PC-9 (cell line): ENCODE data around the gene GNAO1. TPM values are rescaled to one million over a fixed set of nuclear protein-coding genes. Genes with fewer than 3 reads are reported as not detected.

ENCODE experiments used
- BruUV-seq: library from RNA; stranded (reverse); fragments of 400-500 nt; replicated peaks from 2 replicates; lab custom pipeline; 2021; lab: Mats Ljungman, UMichigan
- CTCF ChIA-PET: fragments of 300-600 bp; sonication (Branson Sonifier 250); formaldehyde crosslinking; loops from one replicate; lab custom pipeline; 2022; ENCODE audit warnings: antibody characterized with exemption; lab: Charles Lee
- POLR2A ChIA-PET: fragments of 300-600 bp; sonication (Branson Sonifier 250); formaldehyde crosslinking; loops from one replicate; lab custom pipeline; 2022; ENCODE audit warnings: antibody characterized with exemption; ENCODE audit not compliant: unreplicated experiment; lab: Charles Lee
- DNase-seq, 2 experiments: peaks; one replicate each; pipeline versions ENCODE4 v3.0.0 to v3.0.0-alpha.2; 2015 to 2022; ENCODE audit warnings: mixed read lengths in 1 of 2
- H2AFZ ChIP-seq: fragments of 200-600 bp; sonication (generic); 2 replicates; pipeline ENCODE4 v1.8.1; 2017; ENCODE audit warnings: antibody characterized with exemption
- H3F3A ChIP-seq: fragments of 200-600 bp; sonication (generic); 2 replicates; pipeline ENCODE4 v1.8.1; 2017; ENCODE audit warnings: antibody characterized with exemption, mild to moderate bottlenecking, low read depth; ENCODE audit not compliant: insufficient read depth
- H3K27ac ChIP-seq: fragments of 200-600 bp; sonication (generic); 2 replicates; pipeline ENCODE4 v1.6.1; 2016; ENCODE audit warnings: mixed run types
- H3K27me3 ChIP-seq: fragments of 200-600 bp; sonication (generic); 2 replicates; pipeline ENCODE4 v1.6.1; 2016; ENCODE audit warnings: low read depth, mixed run types; ENCODE audit not compliant: insufficient read depth
- H3K36me3 ChIP-seq: fragments of 200-600 bp; sonication (generic); 2 replicates; pipeline ENCODE4 v1.6.1; 2016; ENCODE audit warnings: low read depth, mixed run types
- H3K4me1 ChIP-seq: fragments of 200-600 bp; sonication (generic); replicated peaks from 2 replicates; pipeline ENCODE4 v1.6.1; 2016; ENCODE audit warnings: mixed run types; ENCODE audit not compliant: insufficient read depth
- H3K4me2 ChIP-seq: fragments of 200-600 bp; sonication (generic); 2 replicates; pipeline ENCODE4 v1.6.1; 2017; ENCODE audit warnings: mixed run types
- H3K4me3 ChIP-seq: fragments of 200-600 bp; sonication (generic); 2 replicates; pipeline ENCODE4 v1.6.1; 2016; ENCODE audit warnings: mixed run types
- H3K79me2 ChIP-seq: fragments of 200-600 bp; sonication (generic); 2 replicates; pipeline ENCODE4 v1.6.1; 2017; ENCODE audit warnings: low read depth, mixed run types
- H3K9me2 ChIP-seq: fragments of 200-600 bp; sonication (generic); 2 replicates; pipeline ENCODE4 v1.8.1; 2017; ENCODE audit warnings: mild to moderate bottlenecking; ENCODE audit not compliant: insufficient read depth
- H3K9me3 ChIP-seq: fragments of 200-600 bp; sonication (generic); 2 replicates; pipeline ENCODE4 v1.8.1; 2016; ENCODE audit warnings: low read depth; ENCODE audit not compliant: insufficient read depth
- H4K20me1 ChIP-seq: fragments of 200-600 bp; sonication (generic); 2 replicates; pipeline ENCODE4 v1.8.1; 2017; ENCODE audit not compliant: insufficient read depth
- CTCF ChIP-seq: fragments of 200-600 bp; sonication (generic); conservative IDR thresholded peaks from 2 replicates; pipeline ENCODE4 v1.6.1; 2017; ENCODE audit warnings: mixed run types, antibody characterized with exemption, mild to moderate bottlenecking, moderate library complexity
- EZH2 ChIP-seq: fragments of 200-600 bp; sonication (generic); IDR thresholded peaks from 2 replicates; pipeline ENCODE4 v1.8.0; 2017; ENCODE audit warnings: antibody characterized with exemption, low read depth
- intact Hi-C: fragments of 100-400 bp; cut with micrococcal nuclease; formaldehyde crosslinking; loops from one replicate; pipeline ENCODE4 v1.10.0; 2022; ENCODE audit not compliant: unreplicated experiment
- total RNA-seq: library from RNA; stranded (reverse); gene quantifications from 2 replicates; pipeline ENCODE4 v1.2.3, GENCODE V29; 2021

The GNAO1 gene
- total RNA-seq, 1 experiment from 2014 or later = 2.8 TPM

- TF ChIP-seq EZH2 = no peak
- no peak for TF ChIP-seq CTCF
- Histone ChIP-seq H3K4me2 (peak overlapping the region; percentile 43), H3K9me2 (no peaks in the 10 kb centered on the region), H3K9me3 (no peaks in the 10 kb centered on the region), H3K4me3 (no peak overlapping the region), H3K79me2 (peaks cover 25% of the 10 kb centered on the region), H3K36me3 (peaks cover 15% of the 10 kb centered on the region; the same call in 1 of the 2 replicates), H3K27me3 (no peaks in the 10 kb centered on the region), H4K20me1 (no peaks in the 10 kb centered on the region), H3F3A (peaks cover 34% of the 10 kb centered on the region; the same call in 1 of the 2 replicates), H3K27ac (peak overlapping the region; percentile 49), H2AFZ (no peak overlapping the region), H3K4me1 (peaks cover 45% of the 10 kb centered on the region)
- DNase-seq = no peak
- POLR2A ChIA-PET = interaction anchor here (0.6 kb wide), 1 partner anchor 357 kb away, joined by 4 read pairs; no protein-coding TSS in a partner anchor
- intact Hi-C loops = loop anchor here (5.0 kb wide), 1 partner anchor 868 kb away; no protein-coding TSS in a partner anchor
- CTCF ChIA-PET = interaction anchor here (0.5 to 1.2 kb wide), 2 partner anchors 46 to 104 kb away, joined by 4 to 5 read pairs; no protein-coding TSS in a partner anchor
- no TSS peak for BruUV-seq
These were observed 179.0 kb downstream of the GNAO1 start for GRCh38 chr16:56370185-56370874.

GRCh38 chr16:56370875-56371659, 179.8 kb downstream of the GNAO1 start:
- H3K4me2 ChIP-seq = peak overlapping the region; percentile 43
- H3K27me3 ChIP-seq = no peaks in the 10 kb centered on the region
- TF ChIP-seq CTCF (no peak), EZH2 (no peak)
- ChIA-PET CTCF (interaction anchor here (0.5 to 1.2 kb wide), 2 partner anchors 47 to 103 kb away, joined by 4 to 5 read pairs; no protein-coding TSS in a partner anchor), POLR2A (interaction anchor here (0.6 to 0.8 kb wide), 2 partner anchors 14 to 356 kb away, joined by 4 to 6 read pairs; no protein-coding TSS in a partner anchor)
- H3K36me3 ChIP-seq = peaks cover 15% of the 10 kb centered on the region; the same call in 1 of the 2 replicates
- intact Hi-C loops = loop anchor here (5.0 kb wide), 1 partner anchor 869 kb away; no protein-coding TSS in a partner anchor
- peak; percentile 73 to 92 for DNase-seq
- H4K20me1 ChIP-seq = no peaks in the 10 kb centered on the region
- no peak overlapping the region for H2AFZ ChIP-seq
- H3F3A ChIP-seq = peaks cover 34% of the 10 kb centered on the region; the same call in 1 of the 2 replicates
- peaks cover 45% of the 10 kb centered on the region for H3K4me1 ChIP-seq
- H3K9me3 ChIP-seq = no peaks in the 10 kb centered on the region
- H3K9me2 ChIP-seq = no peaks in the 10 kb centered on the region
- H3K4me3 ChIP-seq = no peak overlapping the region
- H3K79me2 ChIP-seq = peaks cover 25% of the 10 kb centered on the region
- no TSS peak for BruUV-seq
- H3K27ac ChIP-seq = peak overlapping the region; percentile 49

GRCh38 chr16:56371660-56371937, 180.3 kb downstream of the GNAO1 start:
- Histone ChIP-seq H4K20me1 (peaks cover 2% of the 10 kb centered on the region; the same call in 1 of the 2 replicates), H3K27me3 (no peaks in the 10 kb centered on the region), H3K36me3 (peaks cover 15% of the 10 kb centered on the region; the same call in 1 of the 2 replicates), H3K27ac (peak overlapping the region; percentile 49), H3K4me2 (peak overlapping the region; percentile 43), H3K4me1 (peaks cover 45% of the 10 kb centered on the region), H3K79me2 (peaks cover 30% of the 10 kb centered on the region), H3K9me3 (no peaks in the 10 kb centered on the region), H3F3A (peaks cover 34% of the 10 kb centered on the region; the same call in 1 of the 2 replicates), H3K9me2 (no peaks in the 10 kb centered on the region), H3K4me3 (no peak overlapping the region), H2AFZ (no peak overlapping the region)
- intact Hi-C loops = loop anchor here (5.0 kb wide), 1 partner anchor 869 kb away; no protein-coding TSS in a partner anchor
- CTCF ChIA-PET = no interaction called here
- BruUV-seq = no TSS peak
- POLR2A ChIA-PET = interaction anchor here (0.8 kb wide), 1 partner anchor 15 kb away, joined by 6 read pairs; no protein-coding TSS in a partner anchor
- no peak for TF ChIP-seq EZH2
- no peak for TF ChIP-seq CTCF
- peak in 1 of 2 experiments; percentile 33 for DNase-seq
